Endothelial cell of umbilical vein (primary cell): Measurements from ENCODE around the gene SERPINE3.

Experiments
- CTCF ChIP-seq, 2 donors: IDR thresholded peaks; 1 replicate in 1 of 2; 2 replicates in 1 of 2; pipeline ENCODE4 v1.5.1; 2011; ENCODE audit warnings: low read length in 2 of 2, mild to moderate bottlenecking in 2 of 2, moderate library complexity in 2 of 2, control low read depth in 1 of 2, inconsistent platforms in 1 of 2, low read depth in 1 of 2; ENCODE audit not compliant: insufficient read depth in 1 of 2; ENCODE audit errors: extremely low read depth in 1 of 2
- EZH2 ChIP-seq: IDR thresholded peaks from 2 replicates; pipeline ENCODE4 v1.6.1; 2012; ENCODE audit warnings: borderline replicate concordance, low read depth, mild to moderate bottlenecking, moderate library complexity, low read length, inconsistent platforms; ENCODE audit not compliant: severe bottlenecking
- FOS ChIP-seq: IDR thresholded peaks from 2 replicates; pipeline ENCODE4 v1.6.1; 2011; ENCODE audit warnings: mild to moderate bottlenecking, low read length, moderate library complexity, borderline replicate concordance; ENCODE audit not compliant: insufficient read depth
- GATA2 ChIP-seq: IDR thresholded peaks from 2 replicates; pipeline ENCODE4 v1.7.0; 2011; ENCODE audit warnings: low read depth, mild to moderate bottlenecking, moderate library complexity, mixed read lengths, low read length; ENCODE audit not compliant: insufficient read length, insufficient read depth
- JUN ChIP-seq: IDR thresholded peaks from 2 replicates; pipeline ENCODE4 v1.6.1; 2011; ENCODE audit warnings: borderline replicate concordance, low read depth; ENCODE audit not compliant: insufficient read length, insufficient read depth
- MAX ChIP-seq: IDR thresholded peaks from 2 replicates; pipeline ENCODE4 v1.6.1; 2011; ENCODE audit not compliant: insufficient read depth, insufficient read length
- MYC ChIP-seq: IDR thresholded peaks from one replicate; pipeline ENCODE4 v1.6.1; 2011; ENCODE audit warnings: mild to moderate bottlenecking, low read depth, low read length
- POLR2A ChIP-seq: IDR thresholded peaks from 2 replicates; pipeline ENCODE4 v1.6.1; 2012; ENCODE audit warnings: low read depth, mild to moderate bottlenecking, control low read depth, low read length
- POLR2AphosphoS5 ChIP-seq: IDR thresholded peaks from 2 replicates; pipeline ENCODE4 v1.6.1; 2012; ENCODE audit warnings: low read depth, mild to moderate bottlenecking, control low read depth, low read length, moderate library complexity; ENCODE audit not compliant: insufficient read depth

GRCh38 chr13:51357928-51358595, 18.6 kb downstream of the SERPINE3 start:
- no peak for TF ChIP-seq POLR2AphosphoS5
- TF ChIP-seq CTCF (IDR thresholded peaks at IDR 0.05; ENCODE audit: extremely low read depth in 1 of 2, insufficient read depth in 1 of 2, low read depth in 1 of 2, low read length in 2 of 2) = no peak
- TF ChIP-seq EZH2 = no peak
- TF ChIP-seq MYC = no peak
- no peak for TF ChIP-seq MAX
- TF ChIP-seq POLR2A = no peak
- TF ChIP-seq JUN = no peak
- TF ChIP-seq GATA2 = no peak
- TF ChIP-seq FOS = no peak
